Breast epithelium (tissue), 3 donors: ENCODE results near the gene MRPL24.

Source experiments
- POLR2A ChIP-seq: fragments of 450-650 bp; IDR thresholded peaks from one replicate; pipeline ENCODE4 v1.6.1; 2016; ENCODE audit warnings: antibody characterized with exemption, mild to moderate bottlenecking, moderate library complexity
- POLR2AphosphoS5 ChIP-seq, 3 donors: sonication (generic); formaldehyde crosslinking; IDR thresholded peaks; one replicate each; pipeline ENCODE4 v1.6.1; 2017; ENCODE audit warnings: antibody characterized with exemption in 3 of 3

- TF ChIP-seq POLR2AphosphoS5 (IDR thresholded peaks at IDR 0.05) (no peak), POLR2A (no peak)
Measured at GRCh38 chr1:156693848-156694689, 46.8 kb downstream of the MRPL24 start.
